KMS-11 (cell line): Measurements from ENCODE around the gene PGLYRP3.

Experiments used
- H2AFZ ChIP-seq: fragments of 200-600 bp; sonication (generic); 2 replicates; pipeline ENCODE4 v1.6.1; 2016; ENCODE audit warnings: antibody characterized with exemption, mixed run types, low read depth
- H3K27ac ChIP-seq: fragments of 200-600 bp; sonication (generic); 2 replicates; pipeline ENCODE4 v1.6.1; 2016; ENCODE audit warnings: mild to moderate bottlenecking, mixed run types
- H3K27me3 ChIP-seq: fragments of 200-600 bp; sonication (generic); 2 replicates; pipeline ENCODE4 v1.6.1; 2017; ENCODE audit warnings: mild to moderate bottlenecking, low read depth, mixed run types, moderate library complexity; ENCODE audit not compliant: insufficient read depth
- H3K36me3 ChIP-seq: fragments of 200-600 bp; sonication (generic); 2 replicates; pipeline ENCODE4 v1.6.1; 2017; ENCODE audit warnings: mild to moderate bottlenecking, mixed run types; ENCODE audit not compliant: insufficient read depth
- H3K4me1 ChIP-seq: fragments of 200-600 bp; sonication (generic); 2 replicates; pipeline ENCODE4 v1.6.1; 2016; ENCODE audit warnings: mild to moderate bottlenecking, low read depth, mixed run types; ENCODE audit not compliant: poor library complexity, severe bottlenecking
- H3K4me2 ChIP-seq: fragments of 200-600 bp; sonication (generic); 2 replicates; pipeline ENCODE4 v1.7.0; 2016; ENCODE audit warnings: mild to moderate bottlenecking, mixed run types
- H3K4me3 ChIP-seq: fragments of 200-600 bp; sonication (generic); IDR thresholded peaks from 2 replicates; pipeline ENCODE4 v1.6.1; 2017; ENCODE audit warnings: low read depth, low read length, mixed read lengths; ENCODE audit not compliant: insufficient read depth
- H3K79me2 ChIP-seq: fragments of 200-600 bp; sonication (generic); 2 replicates; pipeline ENCODE4 v1.6.1; 2016; ENCODE audit warnings: low read depth, mixed run types; ENCODE audit not compliant: insufficient read depth
- H3K9ac ChIP-seq: fragments of 200-600 bp; sonication (generic); 2 replicates; pipeline ENCODE4 v1.6.1; 2016; ENCODE audit warnings: mild to moderate bottlenecking, mixed run types
- H4K20me1 ChIP-seq: fragments of 200-600 bp; sonication (generic); 2 replicates; pipeline ENCODE4 v1.6.1; 2016; ENCODE audit warnings: mild to moderate bottlenecking, mixed run types; ENCODE audit not compliant: insufficient read depth
- TF ChIP-seq, protein P1 (sequence below): fragments of 200-600 bp; sonication (generic); conservative IDR thresholded peaks from 2 replicates; pipeline ENCODE4 v1.6.1; 2017; ENCODE audit warnings: low read depth, mild to moderate bottlenecking, antibody characterized with exemption, low read length, moderate library complexity, mixed read lengths

The PGLYRP3 gene

DNA sequence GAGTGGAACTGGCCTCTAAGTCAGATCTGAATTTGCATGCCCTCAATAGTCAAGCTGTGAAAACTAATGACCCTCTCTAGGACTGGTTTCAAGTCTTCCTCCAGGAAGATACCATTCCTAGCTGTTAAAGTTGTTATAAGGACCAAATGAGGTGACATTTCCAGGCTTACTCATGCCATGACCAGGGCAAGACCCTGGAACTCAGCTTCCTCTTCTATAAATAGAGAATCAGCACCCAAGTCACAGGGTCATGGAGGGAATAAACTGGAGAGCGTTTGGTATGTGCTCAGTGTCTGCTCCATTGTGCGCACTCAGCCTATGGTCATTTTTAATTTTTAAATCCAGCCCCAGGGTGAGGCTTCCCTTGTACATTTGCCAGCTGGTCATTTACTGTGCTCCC, 47.4 kb upstream of the PGLYRP3 start:
- H3K9ac ChIP-seq, result no peak overlapping the region
- no peaks in the 10 kb centered on the region for H3K27me3 ChIP-seq
- H3K27ac ChIP-seq, result no peak overlapping the region
- H3K79me2 ChIP-seq, result no peaks in the 10 kb centered on the region
- H3K36me3 ChIP-seq, result no peaks in the 10 kb centered on the region
- H3K4me2 ChIP-seq, result no peak overlapping the region
- H4K20me1 ChIP-seq, result no peaks in the 10 kb centered on the region
- no peaks in the 10 kb centered on the region for H3K4me1 ChIP-seq
- TF ChIP-seq, protein P1, sequence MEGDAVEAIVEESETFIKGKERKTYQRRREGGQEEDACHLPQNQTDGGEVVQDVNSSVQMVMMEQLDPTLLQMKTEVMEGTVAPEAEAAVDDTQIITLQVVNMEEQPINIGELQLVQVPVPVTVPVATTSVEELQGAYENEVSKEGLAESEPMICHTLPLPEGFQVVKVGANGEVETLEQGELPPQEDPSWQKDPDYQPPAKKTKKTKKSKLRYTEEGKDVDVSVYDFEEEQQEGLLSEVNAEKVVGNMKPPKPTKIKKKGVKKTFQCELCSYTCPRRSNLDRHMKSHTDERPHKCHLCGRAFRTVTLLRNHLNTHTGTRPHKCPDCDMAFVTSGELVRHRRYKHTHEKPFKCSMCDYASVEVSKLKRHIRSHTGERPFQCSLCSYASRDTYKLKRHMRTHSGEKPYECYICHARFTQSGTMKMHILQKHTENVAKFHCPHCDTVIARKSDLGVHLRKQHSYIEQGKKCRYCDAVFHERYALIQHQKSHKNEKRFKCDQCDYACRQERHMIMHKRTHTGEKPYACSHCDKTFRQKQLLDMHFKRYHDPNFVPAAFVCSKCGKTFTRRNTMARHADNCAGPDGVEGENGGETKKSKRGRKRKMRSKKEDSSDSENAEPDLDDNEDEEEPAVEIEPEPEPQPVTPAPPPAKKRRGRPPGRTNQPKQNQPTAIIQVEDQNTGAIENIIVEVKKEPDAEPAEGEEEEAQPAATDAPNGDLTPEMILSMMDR, result no peak
- no peak overlapping the region for H2AFZ ChIP-seq
- no peak overlapping the region for H3K4me3 ChIP-seq

DNA sequence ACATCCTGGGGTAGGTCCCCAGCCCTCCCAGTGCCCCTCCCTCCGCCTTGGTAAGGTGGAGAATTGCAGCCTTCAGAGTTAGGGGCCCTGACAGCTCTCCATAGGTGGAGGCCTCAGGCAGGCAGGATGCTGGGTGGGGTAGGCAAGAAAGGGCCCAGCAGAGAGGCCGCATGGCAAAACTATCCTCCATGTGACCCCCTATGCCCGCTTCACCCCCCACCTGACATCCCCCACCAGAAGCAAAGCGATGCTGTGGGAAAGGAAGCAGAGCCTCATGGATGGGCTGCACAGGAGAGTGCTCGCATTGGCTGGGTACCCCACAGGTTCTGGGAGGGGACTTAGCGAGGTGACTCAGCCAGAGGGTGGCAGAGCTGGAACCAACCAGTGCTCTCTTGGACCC, 46.5 kb upstream of the PGLYRP3 start:
- Histone ChIP-seq H4K20me1 (no peaks in the 10 kb centered on the region), H3K4me1 (peaks cover 6% of the 10 kb centered on the region), H3K36me3 (no peaks in the 10 kb centered on the region), H3K27ac (no peak overlapping the region), H3K4me3 (peak overlapping the region; percentile 17), H2AFZ (no peak overlapping the region), H3K4me2 (no peak overlapping the region), H3K27me3 (no peaks in the 10 kb centered on the region), H3K79me2 (no peaks in the 10 kb centered on the region), H3K9ac (no peak overlapping the region)
- TF ChIP-seq, protein P1, result no peak

GRCh38 chr1:153358691-153358975, 45.9 kb upstream of the PGLYRP3 start:
- peaks cover 6% of the 10 kb centered on the region for H3K4me1 ChIP-seq
- no peaks in the 10 kb centered on the region for H3K79me2 ChIP-seq
- peak overlapping the region; percentile 17 for H3K4me3 ChIP-seq
- H3K36me3 ChIP-seq, result no peaks in the 10 kb centered on the region
- no peak overlapping the region for H3K27ac ChIP-seq
- TF ChIP-seq, protein P1, result no peak
- H4K20me1 ChIP-seq, result no peaks in the 10 kb centered on the region
- no peak overlapping the region for H3K4me2 ChIP-seq
- no peak overlapping the region for H3K9ac ChIP-seq
- no peaks in the 10 kb centered on the region for H3K27me3 ChIP-seq
- H2AFZ ChIP-seq, result no peak overlapping the region

- H3K4me2 ChIP-seq, result no peak within 1 kb of the TSS
Observed at GRCh38 chr1:153357853-153358690, 45.3 kb upstream of the PGLYRP3 start, which contains the start of gene S100A9. Gene S100A9 (plus strand): TSS chr1:153357854. CDS start chr1:153358284, 430 bp downstream.

More at GRCh38 chr1:153357853-153358690, 45.3 kb upstream of the PGLYRP3 start, which contains the start of gene S100A9:
- Histone ChIP-seq H3K4me3 (no peak within 1 kb of the TSS), H2AFZ (no peak within 1 kb of the TSS), H3K27me3 (no peaks in the 10 kb centered on the region), H3K9ac (no peak within 1 kb of the TSS), H4K20me1 (no peaks in the 10 kb centered on the region), H3K27ac (no peak within 1 kb of the TSS), H3K79me2 (no peaks in the 10 kb centered on the region), H3K4me1 (peaks cover 6% of the 10 kb centered on the region), H3K36me3 (no peaks in the 10 kb centered on the region)
- TF ChIP-seq, protein P1, result no peak
